Naive thymus-derived CD8-positive, alpha-beta T cell (primary cell): Measurements from ENCODE around the gene PTPRT. TPM values are rescaled to one million over a fixed set of nuclear protein-coding genes. Genes with fewer than 3 reads are reported as not detected.

ENCODE experiments used
- ATAC-seq, 2 donors: fragments of 150-1000 bp; cut with Tn5 transposase in 1 of 2; sonication (Bioruptor Pico), chemical (Tn5 transposase) in 1 of 2; 1 replicate in 1 of 2; 2 replicates in 1 of 2; pipeline ENCODE4 v1.10.0; 2021; ENCODE audit warnings: mild to moderate bottlenecking in 2 of 2, moderate library complexity in 2 of 2
- POLR2A ChIA-PET: fragments of 350-600 bp; sonication (Branson Sonifier 250); formaldehyde crosslinking; loops from one replicate; lab custom pipeline; 2021; ENCODE audit warnings: antibody characterized with exemption; lab: Charles Lee
- DNase-seq, 10 donors: peaks; one replicate each; pipeline versions ENCODE4 v3.0.0 to v3.0.0-alpha.2; 2020 to 2022
- H3K27ac Mint-ChIP-seq, 10 donors: one replicate each; pipeline ENCODE4 v1.8.0; 2020 to 2022; ENCODE audit warnings: mild to moderate bottlenecking in 10 of 10, mixed read lengths in 10 of 10, moderate library complexity in 4 of 10, inconsistent platforms in 1 of 10
- H3K27me3 Mint-ChIP-seq, 5 donors: one replicate each; pipeline ENCODE4 v1.8.0; 2021 to 2022; ENCODE audit warnings: mixed read lengths in 5 of 5
- H3K36me3 Mint-ChIP-seq, 3 donors: one replicate each; pipeline ENCODE4 v1.8.0; 2020 to 2022; ENCODE audit warnings: mixed read lengths in 3 of 3, mild to moderate bottlenecking in 2 of 3, inconsistent platforms in 1 of 3
- H3K4me1 Mint-ChIP-seq, 4 donors: one replicate each; pipeline ENCODE4 v1.8.0; 2021 to 2022; ENCODE audit warnings: mixed read lengths in 4 of 4
- H3K4me3 Mint-ChIP-seq, 10 donors: one replicate each; pipeline ENCODE4 v1.8.0; 2020 to 2022; ENCODE audit warnings: mild to moderate bottlenecking in 10 of 10, mixed read lengths in 10 of 10, moderate library complexity in 6 of 10, inconsistent platforms in 1 of 10
- H3K9me3 Mint-ChIP-seq, 9 donors: one replicate each; pipeline ENCODE4 v1.8.0; 2020 to 2022; ENCODE audit warnings: mixed read lengths in 9 of 9, mild to moderate bottlenecking in 3 of 9, inconsistent platforms in 1 of 9, moderate library complexity in 1 of 9
- polyA plus RNA-seq, 3 donors: library from polyadenylated mRNA; unstranded; fragments of 300-500 nt; fragmentation: Illumina TruSeq; gene quantifications; one replicate each; pipeline ENCODE4 v1.2.3, GENCODE V29; 2021
- total RNA-seq, 8 experiments: library from RNA in 2 of 8; stranded (reverse) in 2 of 8; gene quantifications; one replicate each; pipeline ENCODE4 v1.2.3 and lab custom pipeline; 2021 to 2026

Gene PTPRT
- total and polyA plus RNA-seq, 5 experiments from 2014 or later = not detected

- no peaks in the 10 kb centered on the region for H3K36me3 Mint-ChIP-seq
- DNase-seq (no peak), ATAC-seq (no peak)
- H3K9me3 Mint-ChIP-seq = no peaks in the 10 kb centered on the region
- H3K4me3 Mint-ChIP-seq = no peak overlapping the region
- POLR2A ChIA-PET = no interaction called here
- H3K27ac Mint-ChIP-seq = no peak overlapping the region
- peaks cover 4 to 33% (median 15%) of the 10 kb centered on the region in 5 donors for H3K27me3 Mint-ChIP-seq
- no peaks in the 10 kb centered on the region for H3K4me1 Mint-ChIP-seq
Measured at GRCh38 chr20:43196243-43196642, 6.5 kb upstream of the PTPRT start.

- POLR2A ChIA-PET = no interaction called here
- Mint-ChIP-seq H3K27ac (no peak overlapping the region), H3K27me3 (peaks cover 11 to 43% (median 27%) of the 10 kb centered on the region in 5 donors), H3K4me1 (peaks cover 0 to 6% (median under 1%) of the 10 kb centered on the region in 4 donors), H3K36me3 (no peaks in the 10 kb centered on the region), H3K4me3 (no peak overlapping the region), H3K9me3 (no peaks in the 10 kb centered on the region)
- ATAC-seq = no peak
- no peak for DNase-seq
Measured at GRCh38 chr20:43194137-43194536, 4.4 kb upstream of the PTPRT start.

- H3K9me3 Mint-ChIP-seq = no peaks in the 10 kb centered on the region
- POLR2A ChIA-PET = no interaction called here
- ATAC-seq (no peak), DNase-seq (no peak)
- no peaks in the 10 kb centered on the region for H3K36me3 Mint-ChIP-seq
- peaks cover 0 to 9% (median 1%) of the 10 kb centered on the region in 4 donors for H3K4me1 Mint-ChIP-seq
- no peak overlapping the region for H3K4me3 Mint-ChIP-seq
- H3K27me3 Mint-ChIP-seq = peaks cover 11 to 43% (median 34%) of the 10 kb centered on the region in 5 donors
- H3K27ac Mint-ChIP-seq = no peak overlapping the region
Measured at GRCh38 chr20:43193443-43193842, 3.7 kb upstream of the PTPRT start.

- no peak for DNase-seq
- H3K27ac Mint-ChIP-seq = no peak overlapping the region
- H3K4me3 Mint-ChIP-seq = no peak overlapping the region
- ATAC-seq = no peak
- no peaks in the 10 kb centered on the region for H3K36me3 Mint-ChIP-seq
- peaks cover 18 to 53% (median 46%) of the 10 kb centered on the region in 5 donors for H3K27me3 Mint-ChIP-seq
- H3K9me3 Mint-ChIP-seq = no peaks in the 10 kb centered on the region
- peaks cover 0 to 16% (median 7%) of the 10 kb centered on the region in 4 donors for H3K4me1 Mint-ChIP-seq
- POLR2A ChIA-PET = no interaction called here
Measured at GRCh38 chr20:43191946-43192863, 2.5 kb upstream of the PTPRT start.

- no peak for DNase-seq
- peaks cover 0 to 2% (median 0%) of the 10 kb centered on the region in 9 donors for H3K9me3 Mint-ChIP-seq
- peak overlapping the region in 1 of 10 donors; percentile 14 for H3K4me3 Mint-ChIP-seq
- H3K36me3 Mint-ChIP-seq = no peaks in the 10 kb centered on the region
- ATAC-seq = no peak
- peaks cover 23 to 58% (median 47%) of the 10 kb centered on the region in 5 donors for H3K27me3 Mint-ChIP-seq
- POLR2A ChIA-PET = no interaction called here
- H3K4me1 Mint-ChIP-seq = peaks cover 0 to 16% (median 7%) of the 10 kb centered on the region in 4 donors
- H3K27ac Mint-ChIP-seq = peak overlapping the region in 1 of 10 donors; percentile 57
Measured at GRCh38 chr20:43191143-43191542, 1.4 kb upstream of the PTPRT start.

GRCh38 chr20:43190332-43190953 is 737 bp upstream of the PTPRT start:
- H3K27me3 Mint-ChIP-seq = peaks cover 23 to 64% (median 47%) of the 10 kb centered on the region in 5 donors
- DNase-seq (no peak), ATAC-seq (no peak)
- H3K36me3 Mint-ChIP-seq = no peaks in the 10 kb centered on the region
- no peak overlapping the region for H3K27ac Mint-ChIP-seq
- H3K4me1 Mint-ChIP-seq = peaks cover 0 to 16% (median 7%) of the 10 kb centered on the region in 4 donors
- POLR2A ChIA-PET = no interaction called here
- H3K4me3 Mint-ChIP-seq = peak overlapping the region in 1 of 10 donors; percentile 16
- H3K9me3 Mint-ChIP-seq = peaks cover 0 to 2% (median 0%) of the 10 kb centered on the region in 9 donors

- H3K4me1 Mint-ChIP-seq = peaks cover 0 to 16% (median 7%) of the 10 kb centered on the region in 4 donors
- ATAC-seq (no peak), DNase-seq (no peak)
- no peaks in the 10 kb centered on the region for H3K36me3 Mint-ChIP-seq
- H3K4me3 Mint-ChIP-seq = no peak overlapping the region
- no peak overlapping the region for H3K27ac Mint-ChIP-seq
- H3K9me3 Mint-ChIP-seq = peaks cover 0 to 2% (median 0%) of the 10 kb centered on the region in 9 donors
- H3K27me3 Mint-ChIP-seq = peaks cover 29 to 77% (median 50%) of the 10 kb centered on the region in 5 donors
- POLR2A ChIA-PET = no interaction called here
Measured at GRCh38 chr20:43188861-43189553, 699 bp downstream of the PTPRT start.

- ATAC-seq (no peak), DNase-seq (no peak)
- no peaks in the 10 kb centered on the region for H3K36me3 Mint-ChIP-seq
- peaks cover 0 to 2% (median 0%) of the 10 kb centered on the region in 9 donors for H3K9me3 Mint-ChIP-seq
- POLR2A ChIA-PET = no interaction called here
- peak overlapping the region in 2 of 10 donors; percentile 43 to 54 for H3K4me3 Mint-ChIP-seq
- H3K27ac Mint-ChIP-seq = no peak overlapping the region
- H3K4me1 Mint-ChIP-seq = peaks cover 0 to 16% (median 7%) of the 10 kb centered on the region in 4 donors
- H3K27me3 Mint-ChIP-seq = peaks cover 29 to 77% (median 50%) of the 10 kb centered on the region in 5 donors
Measured at GRCh38 chr20:43188234-43188653, 1.5 kb downstream of the PTPRT start.

- Mint-ChIP-seq H3K4me1 (peaks cover 0 to 16% (median 7%) of the 10 kb centered on the region in 4 donors), H3K9me3 (peaks cover 0 to 2% (median 0%) of the 10 kb centered on the region in 9 donors), H3K27ac (no peak overlapping the region), H3K27me3 (peaks cover 29 to 76% (median 45%) of the 10 kb centered on the region in 5 donors), H3K36me3 (no peaks in the 10 kb centered on the region), H3K4me3 (no peak overlapping the region)
- POLR2A ChIA-PET = no interaction called here
- ATAC-seq (no peak), DNase-seq (peak; percentile 1 to 65 (median 26))
Measured at GRCh38 chr20:43187476-43188233, 2.1 kb downstream of the PTPRT start.

GRCh38 chr20:43186312-43186711 is 3.4 kb downstream of the PTPRT start:
- POLR2A ChIA-PET = no interaction called here
- ATAC-seq (no peak), DNase-seq (no peak)
- Mint-ChIP-seq H3K4me1 (peaks cover 0 to 16% (median 7%) of the 10 kb centered on the region in 4 donors), H3K36me3 (no peaks in the 10 kb centered on the region), H3K9me3 (peaks cover 0 to 2% (median 0%) of the 10 kb centered on the region in 9 donors), H3K27ac (no peak overlapping the region), H3K4me3 (no peak overlapping the region), H3K27me3 (peaks cover 27 to 63% (median 38%) of the 10 kb centered on the region in 5 donors)

- no peak overlapping the region for H3K4me3 Mint-ChIP-seq
- peaks cover 0 to 16% (median 7%) of the 10 kb centered on the region in 4 donors for H3K4me1 Mint-ChIP-seq
- H3K36me3 Mint-ChIP-seq = no peaks in the 10 kb centered on the region
- H3K27me3 Mint-ChIP-seq = peaks cover 25 to 59% (median 36%) of the 10 kb centered on the region in 5 donors
- POLR2A ChIA-PET = no interaction called here
- peaks cover 0 to 2% (median 0%) of the 10 kb centered on the region in 9 donors for H3K9me3 Mint-ChIP-seq
- no peak overlapping the region for H3K27ac Mint-ChIP-seq
- DNase-seq = no peak
- no peak for ATAC-seq
Measured at GRCh38 chr20:43185901-43186300, 3.8 kb downstream of the PTPRT start.
